Neuronal stem cell (in vitro differentiated cells): ENCODE results near the gene C10orf105.

Experiments
- DNase-seq: peaks from one replicate; pipeline ENCODE4 v3.0.0-alpha.2; 2013; ENCODE audit warnings: low spot score
- H2AFZ ChIP-seq: one replicate; pipeline ENCODE4 v1.6.1; 2013; ENCODE audit warnings: mild to moderate bottlenecking, low read length, inconsistent platforms
- H2AK5ac ChIP-seq: 2 replicates; pipeline ENCODE4 v1.6.1; 2013; ENCODE audit warnings: low read depth, mild to moderate bottlenecking, inconsistent platforms, low read length, moderate library complexity, mixed read lengths
- H2BK120ac ChIP-seq: 2 replicates; pipeline ENCODE4 v1.6.1; 2013; ENCODE audit warnings: low read depth, mild to moderate bottlenecking, inconsistent platforms, low read length, moderate library complexity, mixed read lengths
- H2BK12ac ChIP-seq: one replicate; pipeline ENCODE4 v1.6.1; 2013; ENCODE audit warnings: low read length, inconsistent platforms
- H2BK15ac ChIP-seq: 2 replicates; pipeline ENCODE4 v1.6.1; 2013; ENCODE audit warnings: mild to moderate bottlenecking, low read length, inconsistent platforms, mixed read lengths
- H2BK5ac ChIP-seq: one replicate; pipeline ENCODE4 v1.6.1; 2013; ENCODE audit warnings: inconsistent platforms, mild to moderate bottlenecking, low read length, moderate library complexity
- H3K14ac ChIP-seq: one replicate; pipeline ENCODE4 v1.6.1; 2013; ENCODE audit warnings: low read length, inconsistent platforms
- H3K18ac ChIP-seq: 2 replicates; pipeline ENCODE4 v1.6.1; 2013; ENCODE audit warnings: low read length, inconsistent platforms
- H3K23ac ChIP-seq: 2 replicates; pipeline ENCODE4 v1.6.1; 2013; ENCODE audit warnings: low read depth, mild to moderate bottlenecking, mixed read lengths, low read length, inconsistent platforms; ENCODE audit not compliant: poor library complexity
- H3K27ac ChIP-seq: replicated peaks from 3 replicates; pipeline ENCODE4 v1.5.1; 2013; ENCODE audit warnings: low read length, inconsistent platforms
- H3K27me3 ChIP-seq, 3 experiments: 2 replicates each; pipeline ENCODE4 v1.6.1; 2013; ENCODE audit warnings: low read length in 3 of 3, mild to moderate bottlenecking in 2 of 3, inconsistent platforms in 1 of 3, low read depth in 1 of 3, mixed read lengths in 1 of 3, moderate library complexity in 1 of 3; ENCODE audit not compliant: control insufficient read depth in 3 of 3, insufficient read depth in 3 of 3
- H3K36me3 ChIP-seq, 2 donors: replicated peaks in 1 of 2; 2 replicates each; pipeline ENCODE4 v1.6.1; 2013; ENCODE audit warnings: low read length in 2 of 2; ENCODE audit not compliant: control insufficient read depth in 2 of 2, insufficient read depth in 2 of 2
- H3K4ac ChIP-seq: 2 replicates; pipeline ENCODE4 v1.6.1; 2013; ENCODE audit warnings: inconsistent platforms, mild to moderate bottlenecking, low read length, moderate library complexity
- H3K4me1 ChIP-seq, 2 donors: 1 replicate in 1 of 2; 2 replicates in 1 of 2; pipeline ENCODE4 v1.6.1; 2013; ENCODE audit warnings: low read length in 2 of 2, low read depth in 1 of 2; ENCODE audit not compliant: control insufficient read depth in 2 of 2, insufficient read depth in 1 of 2
- H3K4me2 ChIP-seq: one replicate; pipeline ENCODE4 v1.6.1; 2013; ENCODE audit warnings: mild to moderate bottlenecking, low read length, inconsistent platforms; ENCODE audit not compliant: insufficient read depth, poor library complexity, severe bottlenecking
- H3K4me3 ChIP-seq, 2 donors: 2 replicates each; pipeline ENCODE4 v1.5.1; 2013; ENCODE audit warnings: low read length in 2 of 2, mild to moderate bottlenecking in 2 of 2, inconsistent platforms in 1 of 2, moderate library complexity in 1 of 2
- H3K79me1 ChIP-seq: one replicate; pipeline ENCODE4 v1.6.1; 2013; ENCODE audit warnings: low read depth, mild to moderate bottlenecking, inconsistent platforms, low read length, moderate library complexity
- H3K9ac ChIP-seq: one replicate; pipeline ENCODE4 v1.6.1; 2013; ENCODE audit warnings: mild to moderate bottlenecking, low read depth, low read length, inconsistent platforms; ENCODE audit not compliant: poor library complexity
- H3K9me3 ChIP-seq, 2 donors: replicated peaks in 1 of 2; 2 replicates each; pipeline versions ENCODE3 to v1.6.1; 2013; ENCODE audit warnings: low read length in 2 of 2, mild to moderate bottlenecking in 2 of 2, inconsistent platforms in 1 of 2, low read depth in 1 of 2, mixed read lengths in 1 of 2, moderate library complexity in 1 of 2; ENCODE audit not compliant: control insufficient read depth in 2 of 2, insufficient read depth in 1 of 2
- H4K8ac ChIP-seq: one replicate; pipeline ENCODE4 v1.6.1; 2013; ENCODE audit warnings: low read depth, mild to moderate bottlenecking, inconsistent platforms, low read length, moderate library complexity
- H4K91ac ChIP-seq: one replicate; pipeline ENCODE4 v1.6.1; 2013; ENCODE audit warnings: low read length, low read depth, mild to moderate bottlenecking, inconsistent platforms; ENCODE audit not compliant: poor library complexity
- WGBS, 2 donors: extraction: QIAGEN DNeasy Blood & Tissue Kit; methylation state at CpG; one replicate each; pipeline ENCODE4 v1.1.7; 2013; ENCODE audit warnings: missing lambda C conversion rate in 2 of 2, mixed read lengths in 1 of 2; ENCODE audit not compliant: insufficient read length in 2 of 2, insufficient replicate concordance in 1 of 2; ENCODE audit errors: extremely low coverage in 2 of 2; 5-methylcytosine and 5-hydroxymethylcytosine counted together

The C10orf105 gene

GRCh38 chr10:71713135-71714030 is 6.2 kb downstream of the C10orf105 start:
- H2BK15ac ChIP-seq = peak overlapping the region; percentile 54
- H3K4me2 ChIP-seq = no peak overlapping the region
- no peaks in the 10 kb centered on the region for H3K9me3 ChIP-seq
- no peak overlapping the region for H3K27ac ChIP-seq
- H2AK5ac ChIP-seq = peak overlapping the region; percentile 73
- no peak overlapping the region for H2BK120ac ChIP-seq
- no peak overlapping the region for H3K23ac ChIP-seq
- H2BK5ac ChIP-seq = peak overlapping the region; percentile 63
- no peaks in the 10 kb centered on the region for H3K36me3 ChIP-seq
- no peak overlapping the region for H2BK12ac ChIP-seq
- peaks cover 0 to 8% of the 10 kb centered on the region in 2 donors for H3K4me1 ChIP-seq
- H3K4ac ChIP-seq = no peak overlapping the region
- H4K8ac ChIP-seq = peak overlapping the region; percentile 78
- H2AFZ ChIP-seq = peak overlapping the region; percentile 49
- DNase-seq = no peak
- H3K9ac ChIP-seq = no peak overlapping the region
- peak overlapping the region; percentile 90 for H3K18ac ChIP-seq
- WGBS, 2 donors = no CpG with 5 or more reads among the region's 12 CpGs
- H3K79me1 ChIP-seq = peaks cover 2% of the 10 kb centered on the region
- H3K4me3 ChIP-seq = no peak overlapping the region
- no peak overlapping the region for H3K14ac ChIP-seq
- no peak overlapping the region for H4K91ac ChIP-seq
- peaks cover 0 to 11% (median 0%) of the 10 kb centered on the region in 3 experiments for H3K27me3 ChIP-seq

DNA sequence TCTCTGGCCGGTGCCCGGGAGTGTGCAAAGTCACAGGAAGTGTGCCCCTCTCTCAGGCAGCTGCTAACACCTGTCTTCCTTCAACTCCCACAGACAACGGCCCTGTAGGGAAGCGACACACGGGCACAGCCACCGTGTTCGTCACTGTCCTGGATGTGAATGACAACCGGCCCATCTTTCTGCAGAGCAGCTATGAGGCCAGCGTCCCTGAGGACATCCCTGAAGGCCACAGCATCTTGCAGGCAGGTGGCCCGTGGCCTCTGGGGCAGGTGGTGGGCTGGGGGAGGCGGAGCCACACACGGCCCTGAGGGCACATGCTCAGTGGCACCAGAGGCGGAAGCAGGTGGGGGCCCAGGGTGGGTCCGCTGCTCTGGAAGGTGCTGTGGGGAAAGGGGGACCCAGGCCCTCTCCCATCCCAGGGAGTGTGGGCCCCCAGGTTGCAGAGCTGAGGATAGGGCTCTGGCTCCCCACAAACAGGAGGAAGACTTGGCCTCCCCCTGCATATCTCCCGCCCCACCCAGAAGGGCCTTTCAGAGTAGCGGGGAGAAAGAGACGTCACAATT is 6.9 kb downstream of the C10orf105 start:
- no peaks in the 10 kb centered on the region for H3K36me3 ChIP-seq
- H4K91ac ChIP-seq = no peak overlapping the region
- no peak overlapping the region for H2AFZ ChIP-seq
- peak overlapping the region; percentile 31 for H3K4ac ChIP-seq
- H3K4me1 ChIP-seq = peaks cover 0 to 9% of the 10 kb centered on the region in 2 donors
- H2BK5ac ChIP-seq = peak overlapping the region; percentile 63
- no peaks in the 10 kb centered on the region for H3K9me3 ChIP-seq
- WGBS, 2 donors = no CpG with 5 or more reads among the region's 17 CpGs
- peak overlapping the region; percentile 95 for H3K23ac ChIP-seq
- peak overlapping the region; percentile 73 for H2AK5ac ChIP-seq
- peak overlapping the region; percentile 54 for H2BK15ac ChIP-seq
- H2BK12ac ChIP-seq = peak overlapping the region; percentile 80
- peak overlapping the region; percentile 40 for H3K9ac ChIP-seq
- no peak overlapping the region for H3K4me2 ChIP-seq
- DNase-seq = no peak
- no peak overlapping the region for H2BK120ac ChIP-seq
- H3K27me3 ChIP-seq = peaks cover 0 to 11% (median 0%) of the 10 kb centered on the region in 3 experiments
- no peak overlapping the region for H3K4me3 ChIP-seq
- peak overlapping the region; percentile 97 for H3K14ac ChIP-seq
- peak overlapping the region; percentile 90 for H3K18ac ChIP-seq
- peaks cover 2% of the 10 kb centered on the region for H3K79me1 ChIP-seq
- H3K27ac ChIP-seq = no peak overlapping the region
- peak overlapping the region; percentile 78 for H4K8ac ChIP-seq

GRCh38 chr10:71712170-71712569 is 7.4 kb downstream of the C10orf105 start:
- no peak overlapping the region for H4K8ac ChIP-seq
- no peak overlapping the region for H3K27ac ChIP-seq
- H3K27me3 ChIP-seq = peaks cover 0 to 11% (median 0%) of the 10 kb centered on the region in 3 experiments
- no peak overlapping the region for H2BK5ac ChIP-seq
- no peak overlapping the region for H2AFZ ChIP-seq
- H3K79me1 ChIP-seq = peaks cover 2% of the 10 kb centered on the region
- peaks cover 0 to 9% of the 10 kb centered on the region in 2 donors for H3K4me1 ChIP-seq
- H2AK5ac ChIP-seq = no peak overlapping the region
- H3K18ac ChIP-seq = no peak overlapping the region
- H3K4me2 ChIP-seq = no peak overlapping the region
- no peaks in the 10 kb centered on the region for H3K36me3 ChIP-seq
- no CpG with 5 or more reads among the region's 2 CpGs for WGBS, 2 donors
- H2BK12ac ChIP-seq = no peak overlapping the region
- H3K23ac ChIP-seq = no peak overlapping the region
- H2BK15ac ChIP-seq = no peak overlapping the region
- no peak overlapping the region for H3K14ac ChIP-seq
- no peak overlapping the region for H2BK120ac ChIP-seq
- H3K4me3 ChIP-seq = no peak overlapping the region
- no peak overlapping the region for H3K4ac ChIP-seq
- no peak for DNase-seq
- H4K91ac ChIP-seq = no peak overlapping the region
- no peak overlapping the region for H3K9ac ChIP-seq
- no peaks in the 10 kb centered on the region for H3K9me3 ChIP-seq

- no peak overlapping the region for H3K4me2 ChIP-seq
Observed at GRCh38 chr10:71711052-71711623, 8.4 kb downstream of the C10orf105 start.

More at GRCh38 chr10:71711052-71711623, 8.4 kb downstream of the C10orf105 start:
- H4K91ac ChIP-seq = no peak overlapping the region
- no peak overlapping the region for H2BK120ac ChIP-seq
- H3K79me1 ChIP-seq = peaks cover 2% of the 10 kb centered on the region
- H3K9ac ChIP-seq = no peak overlapping the region
- no peak overlapping the region for H4K8ac ChIP-seq
- H3K14ac ChIP-seq = no peak overlapping the region
- no peak for DNase-seq
- H2AK5ac ChIP-seq = peak overlapping the region; percentile 0
- H3K23ac ChIP-seq = no peak overlapping the region
- no peak overlapping the region for H2BK5ac ChIP-seq
- H3K36me3 ChIP-seq = no peaks in the 10 kb centered on the region
- H3K18ac ChIP-seq = peak overlapping the region; percentile 15
- H3K4me1 ChIP-seq = peaks cover 0 to 9% of the 10 kb centered on the region in 2 donors
- H2BK15ac ChIP-seq = peak overlapping the region; percentile 32
- H2AFZ ChIP-seq = no peak overlapping the region
- H3K27me3 ChIP-seq = peaks cover 0 to 12% (median 0%) of the 10 kb centered on the region in 3 experiments
- no peak overlapping the region for H3K4me3 ChIP-seq
- H2BK12ac ChIP-seq = no peak overlapping the region
- H3K27ac ChIP-seq = no peak overlapping the region
- no peaks in the 10 kb centered on the region for H3K9me3 ChIP-seq
- no CpG with 5 or more reads among the region's 6 CpGs for WGBS, 2 donors
- no peak overlapping the region for H3K4ac ChIP-seq
